ENCODE results near the gene BICD1. TPM values are rescaled to one million over a fixed set of nuclear protein-coding genes. Genes with fewer than 3 reads are reported as not detected.

Gene BICD1
- total RNA-seq, 1 donor from 2014 or later: 33.8 TPM

DNA sequence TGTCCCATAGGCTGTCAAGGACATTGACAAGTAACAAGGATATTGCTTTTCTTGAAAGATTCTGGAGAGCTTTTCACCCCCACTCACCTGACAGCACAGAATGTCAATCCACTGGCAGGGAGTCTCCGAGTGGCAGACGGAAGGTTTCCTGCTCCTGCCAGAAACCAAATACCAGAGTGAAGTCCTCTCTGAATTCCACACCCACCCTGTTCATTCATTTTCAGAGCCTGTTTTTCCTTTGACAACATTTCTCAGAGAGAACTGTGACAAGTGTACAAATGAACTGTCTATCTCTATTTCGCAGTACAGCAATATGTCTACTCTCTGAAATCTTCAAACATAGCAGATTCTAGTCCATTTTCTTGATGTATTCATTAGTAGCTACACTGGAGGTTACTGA is 26.2 kb upstream of the BICD1 start:
- Histone ChIP-seq H3K9me3 (no peaks in the 10 kb centered on the region), H3K4me1 (no peaks in the 10 kb centered on the region), H3K4me3 (no peak overlapping the region), H3K27ac (no peak overlapping the region), H3K27me3 (no peaks in the 10 kb centered on the region), H3K36me3 (no peaks in the 10 kb centered on the region)
- TF ChIP-seq, protein P1, sequence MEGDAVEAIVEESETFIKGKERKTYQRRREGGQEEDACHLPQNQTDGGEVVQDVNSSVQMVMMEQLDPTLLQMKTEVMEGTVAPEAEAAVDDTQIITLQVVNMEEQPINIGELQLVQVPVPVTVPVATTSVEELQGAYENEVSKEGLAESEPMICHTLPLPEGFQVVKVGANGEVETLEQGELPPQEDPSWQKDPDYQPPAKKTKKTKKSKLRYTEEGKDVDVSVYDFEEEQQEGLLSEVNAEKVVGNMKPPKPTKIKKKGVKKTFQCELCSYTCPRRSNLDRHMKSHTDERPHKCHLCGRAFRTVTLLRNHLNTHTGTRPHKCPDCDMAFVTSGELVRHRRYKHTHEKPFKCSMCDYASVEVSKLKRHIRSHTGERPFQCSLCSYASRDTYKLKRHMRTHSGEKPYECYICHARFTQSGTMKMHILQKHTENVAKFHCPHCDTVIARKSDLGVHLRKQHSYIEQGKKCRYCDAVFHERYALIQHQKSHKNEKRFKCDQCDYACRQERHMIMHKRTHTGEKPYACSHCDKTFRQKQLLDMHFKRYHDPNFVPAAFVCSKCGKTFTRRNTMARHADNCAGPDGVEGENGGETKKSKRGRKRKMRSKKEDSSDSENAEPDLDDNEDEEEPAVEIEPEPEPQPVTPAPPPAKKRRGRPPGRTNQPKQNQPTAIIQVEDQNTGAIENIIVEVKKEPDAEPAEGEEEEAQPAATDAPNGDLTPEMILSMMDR (IDR thresholded peaks at IDR 0.05): no peak
- no peak for DNase-seq (ENCODE audit: low spot score in 2 of 2)
- intact Hi-C loops (cut with DNase I): no loop called here

DNA sequence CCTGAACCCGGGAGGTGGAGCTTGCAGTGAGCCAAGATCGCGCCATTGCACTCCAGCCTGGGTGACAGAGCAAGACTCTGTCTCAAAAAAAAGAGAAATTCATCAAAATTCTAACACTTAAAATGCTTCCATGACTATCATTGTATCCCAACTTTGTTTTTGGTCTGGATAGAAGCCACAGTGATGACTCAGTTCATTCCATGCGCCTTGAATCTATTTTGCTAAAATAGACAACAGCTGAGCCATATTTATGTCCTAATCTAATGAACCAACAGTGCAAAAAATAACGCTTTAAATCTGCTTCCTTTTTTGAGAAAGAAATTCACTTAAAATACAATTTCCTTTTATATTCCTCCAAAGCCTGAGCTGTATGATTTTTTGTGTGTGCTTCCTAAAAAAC is 23.2 kb upstream of the BICD1 start:
- H3K9me3 ChIP-seq: no peaks in the 10 kb centered on the region
- no peak for DNase-seq (ENCODE audit: low spot score in 2 of 2)
- intact Hi-C loops (cut with DNase I): no loop called here
- H3K4me3 ChIP-seq: no peak overlapping the region
- no peaks in the 10 kb centered on the region for H3K27me3 ChIP-seq
- H3K4me1 ChIP-seq: no peaks in the 10 kb centered on the region
- TF ChIP-seq, protein P1 (IDR thresholded peaks at IDR 0.05): no peak
- H3K36me3 ChIP-seq: no peaks in the 10 kb centered on the region
- no peak overlapping the region for H3K27ac ChIP-seq

DNA sequence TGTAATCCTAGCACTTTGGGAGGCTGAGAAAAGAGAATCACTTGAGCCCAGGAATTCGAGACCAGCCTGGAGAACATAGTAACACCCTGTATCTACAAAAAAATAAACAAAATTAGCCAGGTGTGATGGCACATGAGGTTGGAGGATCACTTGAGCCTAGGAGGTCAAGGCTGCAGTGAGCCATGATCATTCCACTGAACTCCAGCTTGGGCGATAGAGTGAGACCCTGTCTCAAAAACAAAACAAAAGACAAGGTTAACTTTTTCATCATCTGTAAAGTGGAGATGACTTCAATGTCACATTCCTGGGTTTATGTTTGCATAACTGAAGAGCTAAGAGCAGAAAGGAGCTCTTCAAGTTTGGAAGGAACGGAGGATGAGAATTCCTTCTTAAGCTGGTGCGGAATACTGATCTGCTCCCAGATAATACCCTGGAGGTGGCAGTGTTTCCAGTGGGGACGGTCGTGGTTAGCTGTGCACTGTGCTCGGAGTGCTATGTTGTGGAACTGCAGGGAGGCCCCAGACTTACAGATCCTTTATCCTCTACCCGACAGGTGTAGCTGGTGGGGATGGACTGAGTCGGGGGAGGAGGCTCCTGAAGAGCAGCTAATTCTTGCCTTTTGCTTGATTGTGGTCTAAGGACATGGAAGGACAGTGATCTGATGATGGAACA is 22.5 kb upstream of the BICD1 start:
- DNase-seq (ENCODE audit: low spot score in 2 of 2): no peak
- intact Hi-C loops (cut with DNase I): no loop called here
- H3K4me3 ChIP-seq: no peak overlapping the region
- H3K27me3 ChIP-seq: no peaks in the 10 kb centered on the region
- H3K9me3 ChIP-seq: no peaks in the 10 kb centered on the region
- TF ChIP-seq, protein P1 (IDR thresholded peaks at IDR 0.05): no peak
- no peaks in the 10 kb centered on the region for H3K36me3 ChIP-seq
- H3K4me1 ChIP-seq: no peaks in the 10 kb centered on the region
- H3K27ac ChIP-seq: no peak overlapping the region

DNA sequence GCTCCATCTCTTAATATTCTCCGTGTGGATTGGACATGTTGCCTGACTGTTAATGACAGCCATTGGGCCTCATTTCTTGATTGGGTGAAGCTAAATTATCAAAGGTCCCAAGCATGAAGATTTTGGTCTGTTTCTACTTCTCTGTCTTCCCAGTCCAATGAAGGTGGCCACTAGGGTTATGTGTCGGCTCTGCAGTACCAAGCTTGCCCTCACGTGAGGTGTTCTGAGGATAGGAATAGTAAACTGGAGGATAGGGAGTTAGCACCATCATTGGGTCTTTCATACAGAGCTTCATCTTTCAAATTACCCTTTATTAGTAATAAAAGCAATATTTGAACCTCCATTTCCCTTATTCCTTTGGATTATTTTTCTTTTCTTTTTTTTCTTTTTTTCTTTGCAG is 21.9 kb upstream of the BICD1 start:
- Histone ChIP-seq H3K27me3 (no peaks in the 10 kb centered on the region), H3K4me3 (no peak overlapping the region), H3K36me3 (no peaks in the 10 kb centered on the region), H3K4me1 (no peaks in the 10 kb centered on the region), H3K9me3 (no peaks in the 10 kb centered on the region), H3K27ac (no peak overlapping the region)
- DNase-seq (ENCODE audit: low spot score in 2 of 2): no peak
- TF ChIP-seq, protein P1 (IDR thresholded peaks at IDR 0.05): no peak
- intact Hi-C loops (cut with DNase I): no loop called here

DNA sequence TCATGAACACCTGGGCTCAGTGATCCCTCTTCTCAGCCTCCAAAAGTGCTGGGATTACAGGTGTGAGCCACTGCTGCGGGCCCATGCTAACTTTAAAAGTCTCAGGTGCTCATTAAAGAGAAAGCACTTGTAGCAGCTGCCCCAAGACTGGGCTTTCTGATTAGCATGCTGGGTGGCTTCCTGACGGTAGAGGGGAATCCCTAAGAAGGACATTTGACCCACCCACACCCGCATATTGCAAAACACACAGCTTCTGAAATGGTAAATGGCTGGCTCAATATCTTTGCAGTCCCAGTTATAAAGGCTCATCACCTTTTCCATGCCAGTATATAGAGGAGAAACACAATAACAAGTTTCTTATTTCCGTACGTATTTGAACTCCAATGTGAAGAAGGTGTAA is 19.3 kb upstream of the BICD1 start:
- intact Hi-C loops (cut with DNase I): no loop called here
- no peaks in the 10 kb centered on the region for H3K9me3 ChIP-seq
- no peak for DNase-seq (ENCODE audit: low spot score in 2 of 2)
- TF ChIP-seq, protein P1 (IDR thresholded peaks at IDR 0.05): no peak
- no peaks in the 10 kb centered on the region for H3K27me3 ChIP-seq
- H3K36me3 ChIP-seq: no peaks in the 10 kb centered on the region
- no peak overlapping the region for H3K27ac ChIP-seq
- no peaks in the 10 kb centered on the region for H3K4me1 ChIP-seq
- no peak overlapping the region for H3K4me3 ChIP-seq

DNA sequence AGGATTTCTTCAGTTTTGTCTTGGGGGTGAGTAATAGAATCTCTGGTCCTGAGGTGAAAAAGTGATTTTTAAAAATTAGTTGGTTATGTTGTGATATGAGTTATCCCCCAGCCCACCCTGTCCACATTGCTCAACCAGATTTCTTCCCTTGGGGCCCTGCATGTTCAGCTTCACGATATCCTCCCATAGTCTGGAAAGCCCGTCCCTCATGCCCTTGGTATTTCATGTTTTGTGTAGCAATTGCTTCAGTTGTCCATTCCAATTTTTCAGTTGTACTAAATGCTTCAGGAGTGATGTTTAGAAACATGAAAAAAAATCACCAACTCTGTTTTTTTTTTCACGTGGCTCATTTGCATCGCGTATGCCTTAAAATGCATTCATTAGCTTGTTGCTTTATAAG is 17.5 kb upstream of the BICD1 start:
- intact Hi-C loops (cut with DNase I): no loop called here
- H3K27ac ChIP-seq: no peak overlapping the region
- H3K9me3 ChIP-seq: no peaks in the 10 kb centered on the region
- H3K4me1 ChIP-seq: no peaks in the 10 kb centered on the region
- H3K4me3 ChIP-seq: no peak overlapping the region
- no peaks in the 10 kb centered on the region for H3K27me3 ChIP-seq
- TF ChIP-seq, protein P1 (IDR thresholded peaks at IDR 0.05): no peak
- DNase-seq (ENCODE audit: low spot score in 2 of 2): no peak
- no peaks in the 10 kb centered on the region for H3K36me3 ChIP-seq

Data from ascending aorta (tissue), 2 donors.